Transverse colon (tissue), 4 donors: Measurements from ENCODE around the gene DIABLO. TPM values are rescaled to one million over a fixed set of nuclear protein-coding genes. Genes with fewer than 3 reads are reported as not detected.
"Not testable (repeated sequence)": the region's sequence is repeated elsewhere in the genome, so short reads cannot be mapped to it uniquely, and the experiment has no call there.

Experiments
- DNase-seq: peaks from one replicate; pipeline ENCODE4 v3.0.0-alpha.2; 2019
- H3K27ac ChIP-seq, 4 donors: fragments of 200-600 bp; sonication (generic); 2 replicates each; pipeline ENCODE4 v1.5.1; 2016 to 2018; ENCODE audit warnings: inconsistent platforms in 4 of 4
- H3K27me3 ChIP-seq: fragments of 200-600 bp; sonication (generic); 2 replicates; pipeline ENCODE4 v1.5.1; 2017; ENCODE audit warnings: inconsistent platforms
- H3K36me3 ChIP-seq, 4 donors: fragments of 200-600 bp; sonication (generic); 2 replicates each; pipeline ENCODE4 v1.5.1; 2017 to 2019; ENCODE audit warnings: inconsistent platforms in 4 of 4
- H3K4me1 ChIP-seq, 4 donors: fragments of 200-600 bp; sonication (generic); 2 replicates each; pipeline ENCODE4 v1.5.1; 2017 to 2020; ENCODE audit warnings: inconsistent platforms in 4 of 4
- H3K4me3 ChIP-seq, 4 donors: fragments of 200-600 bp; sonication (generic); 1 replicate in 1 of 4; 2 replicates in 3 of 4; pipeline versions ENCODE4 v1.5.1 to v1.6.1; 2017 to 2019; ENCODE audit warnings: inconsistent platforms in 4 of 4
- H3K9me3 ChIP-seq, 2 donors: fragments of 200-600 bp; sonication (generic); 2 replicates each; pipeline ENCODE4 v1.5.1; 2017 to 2019; ENCODE audit warnings: inconsistent platforms in 2 of 2
- CTCF ChIP-seq, 5 experiments: fragments of 200-600 bp in 3 of 5; fragments of 450-650 bp in 2 of 5; sonication (generic) in 3 of 5; IDR thresholded peaks; 1 replicate in 2 of 5; 2 replicates in 3 of 5; pipeline ENCODE4 v1.5.1; 2016 to 2017; ENCODE audit warnings: antibody characterized with exemption in 5 of 5, inconsistent platforms in 3 of 5, mild to moderate bottlenecking in 2 of 5, moderate library complexity in 1 of 5
- EP300 ChIP-seq: sonication (generic); formaldehyde crosslinking; IDR thresholded peaks from one replicate; pipeline ENCODE4 v1.6.1; 2017; ENCODE audit warnings: antibody characterized with exemption, low read depth
- POLR2A ChIP-seq: fragments of 450-650 bp; IDR thresholded peaks from one replicate; pipeline ENCODE4 v1.6.1; 2016; ENCODE audit warnings: antibody characterized with exemption, mild to moderate bottlenecking, moderate library complexity
- POLR2AphosphoS5 ChIP-seq, 3 donors: sonication (generic); formaldehyde crosslinking; IDR thresholded peaks; one replicate each; pipeline ENCODE4 v1.6.1; 2016; ENCODE audit warnings: antibody characterized with exemption in 3 of 3
- WGBS, 2 donors: methylation state at CpG; one replicate each; pipeline ENCODE4 v1.1.5; 2018; ENCODE audit warnings: low coverage in 1 of 2; 5-methylcytosine and 5-hydroxymethylcytosine counted together
- in situ Hi-C, 4 donors: fragments of 200-750 bp; cut with MboI; loops; one replicate each; pipeline versions ENCODE4 v1.15.0 to v1.15.1; 2017; ENCODE audit warnings: low sequenced_read_pairs in 3 of 4, low pct_ligation_motif_present in 1 of 4, low pct_unique_long_range_greater_than_20kb in 1 of 4
- intact Hi-C: fragments of 100-400 bp; cut with DNase I; formaldehyde crosslinking; loops from one replicate; pipeline ENCODE4 v1.15.1; 2023; ENCODE audit warnings: low total_unique reads
- total RNA-seq, 4 donors: library from RNA; depleted of rRNA; stranded (reverse); fragments of >200 nt; gene quantifications; one replicate each; pipeline ENCODE4 v1.1.0, GENCODE V29; 2016

DIABLO gene
- total RNA-seq, 4 donors from 2014 or later, result 10.5 to 121 (median 54.3) TPM

GRCh38 chr12:122205053-122205925 is 20.6 kb downstream of the DIABLO start:
- H3K4me3 ChIP-seq, result no peak overlapping the region
- peaks cover 0 to 22% (median 19%) of the 10 kb centered on the region in 4 donors for H3K4me1 ChIP-seq
- 36 to 53% methylated on average over 7 to 23 of the region's 23 CpGs for WGBS, 2 donors
- intact Hi-C loops (no loop called here), in situ Hi-C loops (no loop called here)
- peaks cover 0 to 17% (median 3%) of the 10 kb centered on the region in 4 donors for H3K36me3 ChIP-seq
- H3K27ac ChIP-seq, result no peak overlapping the region
- no peaks in the 10 kb centered on the region for H3K9me3 ChIP-seq
- peaks cover 56% of the 10 kb centered on the region for H3K27me3 ChIP-seq
- DNase-seq, result no peak
- TF ChIP-seq POLR2AphosphoS5 (IDR thresholded peaks at IDR 0.05) (peak in 1 of 3 donors; percentile 7), CTCF (IDR thresholded peaks at IDR 0.05) (no peak)

GRCh38 chr12:122204167-122205052 is 21.4 kb downstream of the DIABLO start:
- DNase-seq, result no peak
- Histone ChIP-seq H3K27me3 (peaks cover 64% of the 10 kb centered on the region), H3K36me3 (peaks cover 0 to 14% (median 3%) of the 10 kb centered on the region in 4 donors), H3K9me3 (no peaks in the 10 kb centered on the region), H3K27ac (no peak overlapping the region), H3K4me1 (peaks cover 0 to 22% (median 19%) of the 10 kb centered on the region in 4 donors), H3K4me3 (peak overlapping the region in 3 of 4 donors; percentile 34 to 78 (median 57))
- in situ Hi-C loops (no loop called here), intact Hi-C loops (no loop called here)
- TF ChIP-seq POLR2A (no peak), EP300 (no peak), CTCF (IDR thresholded peaks at IDR 0.05) (no peak)
- 27% methylated on average over 32 of the region's 71 CpGs; no CpG with 5 or more reads in 1 of the 2 donors for WGBS, 2 donors

GRCh38 chr12:122203301-122204166 is 22.3 kb downstream of the DIABLO start, which contains the start of gene B3GNT4:
Gene B3GNT4, plus strand, starts transcription at chr12:122203709. Its CDS starts 910 bp downstream, at chr12:122204619.
- peak within 1 kb of the TSS; percentile 34 to 78 (median 49) for H3K4me3 ChIP-seq
- in situ Hi-C loops, result no loop called here
- H3K36me3 ChIP-seq, result peaks cover 0 to 11% (median 3%) of the 10 kb centered on the region in 4 donors
- peak; percentile 77 for DNase-seq
- TF ChIP-seq POLR2A (no peak), POLR2AphosphoS5 (IDR thresholded peaks at IDR 0.05) (no peak), EP300 (no peak), CTCF (IDR thresholded peaks at IDR 0.05) (no peak)
- 0% methylated on average over 88 of the region's 104 CpGs; no CpG with 5 or more reads in 1 of the 2 donors for WGBS, 2 donors
- no peaks in the 10 kb centered on the region for H3K9me3 ChIP-seq
- H3K27ac ChIP-seq, result no peak within 1 kb of the TSS
- peaks cover 0 to 22% (median 19%) of the 10 kb centered on the region in 4 donors for H3K4me1 ChIP-seq
- peaks cover 73% of the 10 kb centered on the region for H3K27me3 ChIP-seq
- intact Hi-C loops, result no loop called here

- WGBS, 2 donors, result 75 to 78% methylated on average over 11 to 19 of the region's 19 CpGs
- peak overlapping the region; percentile 34 to 78 (median 49) for H3K4me3 ChIP-seq
- H3K27me3 ChIP-seq, result peaks cover 80% of the 10 kb centered on the region
- H3K27ac ChIP-seq, H3K9me3 ChIP-seq, DNase-seq, in situ Hi-C loops, H3K36me3 ChIP-seq, intact Hi-C loops: not testable (repeated sequence)
- H3K4me1 ChIP-seq, result peaks cover 0 to 22% (median 19%) of the 10 kb centered on the region in 4 donors
Observed at GRCh38 chr12:122202811-122203210, 23.0 kb downstream of the DIABLO start.
